ENCODE measurements around the gene STUM.
A peak's percentile ranks its signal among the peaks of the same experiment; 100 is the strongest.
"Not testable (repeated sequence)": the region's sequence is repeated elsewhere in the genome, so short reads cannot be mapped to it uniquely, and the experiment has no call there.

Gene STUM

GRCh38 chr1:226627924-226628611, 79.5 kb downstream of the STUM start:
- DNase-seq: peak; percentile 77 to 90 (median 81)

- DNase-seq: peak in 1 of 4 experiments; percentile 7
Observed at GRCh38 chr1:226628612-226629155, 80.1 kb downstream of the STUM start.

GRCh38 chr1:226629210-226629895, 80.8 kb downstream of the STUM start:
- DNase-seq: peak in 1 of 4 experiments; percentile 4

GRCh38 chr1:226629896-226630550, 81.5 kb downstream of the STUM start:
- DNase-seq: peak in 1 of 4 experiments; percentile 2

- DNase-seq: no peak
Observed at GRCh38 chr1:226630592-226630991, 82.0 kb downstream of the STUM start.

- peak in 1 of 4 experiments; percentile 1 for DNase-seq
Observed at GRCh38 chr1:226631229-226632000, 82.9 kb downstream of the STUM start.

- peak in 1 of 4 experiments; percentile 2 for DNase-seq
Observed at GRCh38 chr1:226632169-226632879, 83.8 kb downstream of the STUM start.

GRCh38 chr1:226632922-226633351, 84.4 kb downstream of the STUM start:
- peak; percentile 88 to 95 (median 94) for DNase-seq

GRCh38 chr1:226633541-226634165, 85.1 kb downstream of the STUM start:
- DNase-seq: peak in 2 of 4 experiments; percentile 20 to 31

- DNase-seq: peak; percentile 75 to 92 (median 86)
Observed at GRCh38 chr1:226634166-226634588, 85.6 kb downstream of the STUM start.

- peak in 1 of 4 experiments; percentile 2 for DNase-seq
Observed at GRCh38 chr1:226634611-226635246, 86.2 kb downstream of the STUM start.

GRCh38 chr1:226635456-226635941, 86.9 kb downstream of the STUM start:
- DNase-seq: peak in 1 of 4 experiments; percentile 2

GRCh38 chr1:226636847-226637096, 88.2 kb downstream of the STUM start:
- DNase-seq: no peak

GRCh38 chr1:226637147-226637935, 88.8 kb downstream of the STUM start:
- peak in 1 of 4 experiments; percentile 2 for DNase-seq

- DNase-seq: peak in 1 of 4 experiments; percentile 2
Observed at GRCh38 chr1:226638001-226638601, 89.5 kb downstream of the STUM start.

- DNase-seq: peak in 1 of 4 experiments; percentile 2
Observed at GRCh38 chr1:226638608-226639007, 90.0 kb downstream of the STUM start.

GRCh38 chr1:226639206-226639605, 90.6 kb downstream of the STUM start:
- DNase-seq: not testable (repeated sequence)

GRCh38 chr1:226639631-226640061, 91.1 kb downstream of the STUM start:
- DNase-seq: no peak
